SK-N-SH (cell line): ENCODE measurements around the gene PRKD2. TPM values are rescaled to one million over a fixed set of nuclear protein-coding genes. Genes with fewer than 3 reads are reported as not detected.

ENCODE experiments used
- CTCF ChIA-PET: fragments of 300-600, 350-600 bp; formaldehyde crosslinking; extraction: SDS; loops from one replicate; lab custom pipeline; 2021; lab: Yijun Ruan, JAX
- POLR2A ChIA-PET: fragments of 350-600 bp; sonication (Branson Sonifier 250); formaldehyde crosslinking; extraction: SDS; loops from one replicate; lab custom pipeline; 2020; ENCODE audit warnings: antibody characterized with exemption, inconsistent platforms; lab: Yijun Ruan, JAX
- DNase-seq: peaks from one replicate; pipeline ENCODE4 v3.0.0; 2012
- H2AFZ ChIP-seq: fragments of 200-600 bp; sonication (generic); 2 replicates; pipeline ENCODE4 v1.8.1; 2016; ENCODE audit warnings: antibody characterized with exemption, mild to moderate bottlenecking, low read depth
- H3F3A ChIP-seq: fragments of 200-600 bp; sonication (generic); replicated peaks from 2 replicates; pipeline ENCODE3; 2016; ENCODE audit warnings: antibody characterized with exemption, mild to moderate bottlenecking; ENCODE audit not compliant: insufficient read depth
- H3K27ac ChIP-seq, 2 experiments: fragments of 200-500 bp in 1 of 2; fragments of 200-600 bp in 1 of 2; sonication (Bioruptor generic) in 1 of 2; sonication (generic), shearing (Covaris generic) in 1 of 2; 2 replicates each; pipeline versions ENCODE4 v1.5.1 to v1.6.1; 2014 to 2016; ENCODE audit warnings: low read depth in 2 of 2, inconsistent platforms in 1 of 2, low read length in 1 of 2, mild to moderate bottlenecking in 1 of 2, mixed read lengths in 1 of 2
- H3K27me3 ChIP-seq: fragments of 200-600 bp; sonication (generic), shearing (Covaris generic); 2 replicates; pipeline ENCODE4 v1.6.1; 2016; ENCODE audit warnings: mixed run types; ENCODE audit not compliant: insufficient read depth
- H3K36me3 ChIP-seq, 2 experiments: fragments of 200-500 bp in 1 of 2; fragments of 200-600 bp in 1 of 2; sonication (Bioruptor generic) in 1 of 2; sonication (generic) in 1 of 2; replicated peaks in 1 of 2; 2 replicates each; pipeline versions ENCODE3 to v1.5.1; 2014 to 2016; ENCODE audit warnings: low read length in 1 of 2, mild to moderate bottlenecking in 1 of 2; ENCODE audit not compliant: insufficient read depth in 2 of 2, control insufficient read depth in 1 of 2
- H3K4me1 ChIP-seq, 2 experiments: fragments of 200-500 bp in 1 of 2; fragments of 200-600 bp in 1 of 2; sonication (Bioruptor generic) in 1 of 2; sonication (generic), shearing (Covaris generic) in 1 of 2; 2 replicates each; pipeline versions ENCODE4 v1.5.1 to v1.6.1; 2014 to 2016; ENCODE audit warnings: low read depth in 1 of 2, low read length in 1 of 2, mixed run types in 1 of 2; ENCODE audit not compliant: insufficient read depth in 2 of 2, control insufficient read depth in 1 of 2
- H3K4me2 ChIP-seq: fragments of 200-600 bp; sonication (generic), shearing (Covaris generic); 2 replicates; pipeline ENCODE4 v1.6.1; 2017; ENCODE audit warnings: mixed run types
- H3K4me3 ChIP-seq, 2 experiments: fragments of 200-500 bp in 1 of 2; fragments of 200-600 bp in 1 of 2; sonication (Bioruptor generic) in 1 of 2; sonication (generic), shearing (Covaris generic) in 1 of 2; 2 replicates each; pipeline versions ENCODE4 v1.5.1 to v1.8.1; 2014 to 2016; ENCODE audit warnings: low read depth in 2 of 2, inconsistent platforms in 1 of 2, low read length in 1 of 2, mild to moderate bottlenecking in 1 of 2, mixed read lengths in 1 of 2, moderate library complexity in 1 of 2
- H3K79me2 ChIP-seq: fragments of 200-600 bp; sonication (generic); 2 replicates; pipeline ENCODE4 v1.8.1; 2017; ENCODE audit warnings: mild to moderate bottlenecking; ENCODE audit not compliant: insufficient read depth
- H3K9ac ChIP-seq: fragments of 200-600 bp; sonication (generic); 2 replicates; pipeline ENCODE4 v1.6.1; 2017; ENCODE audit warnings: mixed run types
- H3K9me2 ChIP-seq: fragments of 200-600 bp; sonication (generic); 2 replicates; pipeline ENCODE4 v1.6.1; 2017; ENCODE audit warnings: mixed run types
- H3K9me3 ChIP-seq: fragments of 200-600 bp; sonication (generic); 2 replicates; pipeline ENCODE4 v1.6.1; 2017; ENCODE audit warnings: mixed run types, mild to moderate bottlenecking, moderate library complexity
- H4K20me1 ChIP-seq: fragments of 200-600 bp; sonication (generic); 2 replicates; pipeline ENCODE4 v1.6.1; 2017; ENCODE audit warnings: mild to moderate bottlenecking, mixed run types; ENCODE audit not compliant: insufficient read depth
- CHD2 ChIP-seq: fragments of 150-350 bp; IDR thresholded peaks from 2 replicates; pipeline ENCODE4 v1.6.1; 2018; ENCODE audit warnings: low read length; ENCODE audit not compliant: partially characterized antibody
- ELF1 ChIP-seq: IDR thresholded peaks from 2 replicates; pipeline ENCODE4 v1.4.0; 2012
- EP300 ChIP-seq, 2 experiments: IDR thresholded peaks; 2 replicates each; pipeline versions ENCODE4 v1.4.0 to v1.6.1; 2012; ENCODE audit warnings: borderline replicate concordance in 1 of 2, low read depth in 1 of 2, low read length in 1 of 2
- FOSL2 ChIP-seq: IDR thresholded peaks from 2 replicates; pipeline ENCODE4 v1.4.0; 2012; ENCODE audit warnings: low read depth, mild to moderate bottlenecking, moderate library complexity, borderline replicate concordance
- FOXM1 ChIP-seq: IDR thresholded peaks from 2 replicates; pipeline ENCODE4 v1.4.0; 2012; ENCODE audit warnings: low read depth, mild to moderate bottlenecking
- GABPA ChIP-seq: IDR thresholded peaks from 2 replicates; pipeline ENCODE4 v1.4.0; 2012; ENCODE audit warnings: low read depth, mild to moderate bottlenecking
- JUND ChIP-seq: IDR thresholded peaks from 2 replicates; pipeline ENCODE4 v1.4.0; 2012
- MEF2A ChIP-seq: IDR thresholded peaks from 2 replicates; pipeline ENCODE4 v1.4.0; 2012; ENCODE audit warnings: low read depth, borderline replicate concordance
- NFIC ChIP-seq: IDR thresholded peaks from 2 replicates; pipeline ENCODE4 v1.4.0; 2012; ENCODE audit warnings: borderline replicate concordance
- NRF1 ChIP-seq: IDR thresholded peaks from 2 replicates; pipeline ENCODE4 v1.6.1; 2012; ENCODE audit warnings: low read depth, mild to moderate bottlenecking, low read length
- RFX5 ChIP-seq: IDR thresholded peaks from 2 replicates; pipeline ENCODE4 v1.6.1; 2012; ENCODE audit warnings: mild to moderate bottlenecking, improper control_type of control experiment, low read length
- TAF1 ChIP-seq: IDR thresholded peaks from 2 replicates; pipeline ENCODE4 v1.6.1; 2012; ENCODE audit warnings: low read depth, mild to moderate bottlenecking, low read length, moderate library complexity, borderline replicate concordance
- YY1 ChIP-seq: IDR thresholded peaks from 2 replicates; pipeline ENCODE4 v1.4.0; 2012; ENCODE audit warnings: low read depth, mild to moderate bottlenecking
- WGBS: methylation state at CpG from one replicate; pipeline ENCODE4 v1.1.6; 2017; ENCODE audit warnings: low lambda C conversion rate; 5-methylcytosine and 5-hydroxymethylcytosine counted together
- polyA plus RNA-seq, 3 experiments: library from polyadenylated mRNA; depleted of rRNA; stranded (reverse); fragments of >200 nt; gene quantifications; 2 replicates each; pipeline ENCODE4 v1.2.3, GENCODE V29; 2012
- TF ChIP-seq, protein P1 (sequence below): IDR thresholded peaks from 2 replicates; pipeline ENCODE4 v1.4.0; 2012; ENCODE audit warnings: low read depth, borderline replicate concordance
- TF ChIP-seq, protein P2 (sequence below): IDR thresholded peaks from 2 replicates; pipeline ENCODE4; 2012
- TF ChIP-seq, protein P3 (sequence below): IDR thresholded peaks from 2 replicates; pipeline ENCODE4 v1.4.0; 2012; ENCODE audit warnings: low read depth, borderline replicate concordance
- TF ChIP-seq, protein P4 (sequence below): fragments of 200-600 bp; sonication (generic); IDR thresholded peaks from 2 replicates; pipeline ENCODE4 v1.6.1; 2017; ENCODE audit warnings: antibody characterized with exemption, mild to moderate bottlenecking, moderate library complexity
- TF ChIP-seq, protein P5 (sequence below): fragments of 150-350 bp; IDR thresholded peaks from 2 replicates; pipeline ENCODE4 v1.6.1; 2016; ENCODE audit warnings: mild to moderate bottlenecking, low read depth, low read length

Gene PRKD2
- polyA plus RNA-seq (2012; rRNA removed), result 14.1 and 21.4 TPM in 2 replicates
- polyA plus RNA-seq (2012; cell fraction: cytosol; rRNA removed), result 12.2 and 20.2 TPM in 2 replicates
- 47.3 and 60.3 TPM in 2 replicates for polyA plus RNA-seq (2012; cell fraction: nucleus; rRNA removed)

DNA sequence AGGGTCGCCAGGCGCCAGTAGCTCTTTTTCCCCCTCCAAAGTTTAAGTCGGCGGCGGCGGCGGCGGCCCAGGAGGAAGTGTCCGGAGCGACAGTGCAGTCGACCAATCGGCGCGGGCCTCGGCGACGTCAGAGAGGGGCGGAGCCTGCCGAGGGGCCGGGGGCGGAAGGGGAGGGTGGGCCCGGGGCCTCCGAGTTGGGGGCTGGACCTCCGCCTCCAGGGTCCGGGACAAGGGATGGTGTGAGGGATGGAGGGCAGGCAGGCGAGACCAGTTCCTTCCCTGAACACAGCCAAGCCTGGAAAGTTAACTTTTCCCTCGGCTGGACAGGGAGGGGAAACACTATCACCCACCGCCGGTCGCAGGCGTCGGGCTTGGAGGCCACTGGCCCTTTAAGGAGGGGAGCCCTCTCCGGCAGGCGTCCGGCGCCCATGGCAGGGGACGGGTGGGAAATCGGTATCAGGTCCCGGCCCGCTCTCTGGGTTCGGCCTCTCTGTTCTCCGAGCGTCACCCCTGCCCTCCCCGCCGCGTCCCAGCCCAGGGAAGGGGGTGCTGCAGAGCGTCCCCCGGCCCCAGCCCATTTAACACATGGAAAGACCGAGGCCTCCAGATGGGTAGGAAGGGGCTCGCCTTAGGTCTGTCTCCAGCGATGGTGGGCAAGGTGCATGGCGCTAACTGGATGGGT lies at the start of gene PRKD2:
PRKD2 (minus strand) TSS at position 81 of the 682 bp plus-strand sequence. CDS start 744 bp downstream, outside the sequence.
- CTCF ChIA-PET, result interaction anchor here (8.4 kb wide), 1 partner anchor 12 kb away, joined by 58 read pairs; no protein-coding TSS in a partner anchor
- Histone ChIP-seq H3K36me3 (peaks cover 0 to 34% of the 10 kb centered on the region in 2 experiments), H3K4me3 (peak within 1 kb of the TSS; percentile 85 to 88), H2AFZ (peak within 1 kb of the TSS; percentile 51; the same call in 1 of the 2 replicates), H3K4me1 (peaks cover 0 to 19% of the 10 kb centered on the region in 2 experiments; a peak in 2 of 4 replicates)
- WGBS, result 5% methylated on average over 17 of the region's 52 CpGs
- TF ChIP-seq MEF2A (no peak), NRF1 (no peak), GABPA (peak; percentile 51; the same call in 1 of the 2 replicates), FOSL2 (no peak), EP300 (IDR thresholded peaks at IDR 0.05; ENCODE audit: borderline replicate concordance in 1 of 2, low read depth in 1 of 2, low read length in 1 of 2) (no peak), ELF1 (peak; percentile 44; the same call in 1 of the 2 replicates), CHD2 (peak; percentile 9), FOXM1 (no peak)
- TF ChIP-seq, protein P1, sequence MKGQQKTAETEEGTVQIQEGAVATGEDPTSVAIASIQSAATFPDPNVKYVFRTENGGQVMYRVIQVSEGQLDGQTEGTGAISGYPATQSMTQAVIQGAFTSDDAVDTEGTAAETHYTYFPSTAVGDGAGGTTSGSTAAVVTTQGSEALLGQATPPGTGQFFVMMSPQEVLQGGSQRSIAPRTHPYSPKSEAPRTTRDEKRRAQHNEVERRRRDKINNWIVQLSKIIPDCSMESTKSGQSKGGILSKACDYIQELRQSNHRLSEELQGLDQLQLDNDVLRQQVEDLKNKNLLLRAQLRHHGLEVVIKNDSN, result no peak
- TF ChIP-seq, protein P2, sequence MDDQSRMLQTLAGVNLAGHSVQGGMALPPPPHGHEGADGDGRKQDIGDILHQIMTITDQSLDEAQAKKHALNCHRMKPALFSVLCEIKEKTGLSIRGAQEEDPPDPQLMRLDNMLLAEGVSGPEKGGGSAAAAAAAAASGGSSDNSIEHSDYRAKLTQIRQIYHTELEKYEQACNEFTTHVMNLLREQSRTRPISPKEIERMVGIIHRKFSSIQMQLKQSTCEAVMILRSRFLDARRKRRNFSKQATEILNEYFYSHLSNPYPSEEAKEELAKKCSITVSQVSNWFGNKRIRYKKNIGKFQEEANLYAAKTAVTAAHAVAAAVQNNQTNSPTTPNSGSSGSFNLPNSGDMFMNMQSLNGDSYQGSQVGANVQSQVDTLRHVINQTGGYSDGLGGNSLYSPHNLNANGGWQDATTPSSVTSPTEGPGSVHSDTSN, result peak; percentile 98
- TF ChIP-seq, all 33 proteins: peak for 4
- Histone ChIP-seq H3K9me2 (no peaks in the 10 kb centered on the region), H3K9me3 (no peaks in the 10 kb centered on the region), H3K4me2 (peak within 1 kb of the TSS; percentile 91), H3K9ac (peak within 1 kb of the TSS; percentile 88), H4K20me1 (no peaks in the 10 kb centered on the region), H3K79me2 (peaks cover 44% of the 10 kb centered on the region), H3K27ac (peak within 1 kb of the TSS; percentile 79 to 91), H3F3A (peaks cover 22% of the 10 kb centered on the region), H3K27me3 (no peaks in the 10 kb centered on the region)
- DNase-seq, result peak; percentile 98
- POLR2A ChIA-PET, result no interaction called here

DNA sequence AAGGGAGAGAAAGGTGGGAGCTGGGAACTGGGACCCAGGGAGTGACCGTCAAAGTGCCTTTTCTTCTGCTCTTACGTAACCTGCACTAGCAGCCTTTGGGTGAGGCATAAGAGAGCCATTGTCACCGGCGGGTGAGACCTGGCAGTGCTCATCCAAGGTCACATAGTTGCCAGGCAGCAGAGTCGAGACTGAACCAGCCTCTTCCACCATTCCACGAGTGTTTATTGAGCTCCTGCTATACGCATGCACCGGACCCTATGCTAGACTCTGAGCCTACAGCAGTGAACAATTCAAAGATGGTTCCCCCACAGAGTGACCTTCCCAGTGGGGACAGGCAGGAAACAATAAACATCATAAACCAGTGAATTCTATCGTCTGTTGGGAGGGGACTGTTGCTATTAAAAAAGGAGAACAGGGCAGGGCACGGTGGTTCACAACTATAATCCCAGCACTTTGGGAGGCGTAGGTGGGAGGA lies 47.9 kb upstream of the PRKD2 start:
- TF ChIP-seq, protein P3, sequence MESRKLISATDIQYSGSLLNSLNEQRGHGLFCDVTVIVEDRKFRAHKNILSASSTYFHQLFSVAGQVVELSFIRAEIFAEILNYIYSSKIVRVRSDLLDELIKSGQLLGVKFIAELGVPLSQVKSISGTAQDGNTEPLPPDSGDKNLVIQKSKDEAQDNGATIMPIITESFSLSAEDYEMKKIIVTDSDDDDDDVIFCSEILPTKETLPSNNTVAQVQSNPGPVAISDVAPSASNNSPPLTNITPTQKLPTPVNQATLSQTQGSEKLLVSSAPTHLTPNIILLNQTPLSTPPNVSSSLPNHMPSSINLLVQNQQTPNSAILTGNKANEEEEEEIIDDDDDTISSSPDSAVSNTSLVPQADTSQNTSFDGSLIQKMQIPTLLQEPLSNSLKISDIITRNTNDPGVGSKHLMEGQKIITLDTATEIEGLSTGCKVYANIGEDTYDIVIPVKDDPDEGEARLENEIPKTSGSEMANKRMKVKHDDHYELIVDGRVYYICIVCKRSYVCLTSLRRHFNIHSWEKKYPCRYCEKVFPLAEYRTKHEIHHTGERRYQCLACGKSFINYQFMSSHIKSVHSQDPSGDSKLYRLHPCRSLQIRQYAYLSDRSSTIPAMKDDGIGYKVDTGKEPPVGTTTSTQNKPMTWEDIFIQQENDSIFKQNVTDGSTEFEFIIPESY, result no peak
- TF ChIP-seq RFX5, result no peak
- no peak for TF ChIP-seq JUND
- TF ChIP-seq YY1, result no peak
- TF ChIP-seq FOXM1, result no peak
- TF ChIP-seq ELF1, result no peak
- TF ChIP-seq TAF1, result no peak
- no peak for TF ChIP-seq EP300 (IDR thresholded peaks at IDR 0.05; ENCODE audit: borderline replicate concordance in 1 of 2, low read depth in 1 of 2, low read length in 1 of 2)
- TF ChIP-seq MEF2A, result no peak
- TF ChIP-seq NFIC, result no peak
- TF ChIP-seq NRF1, result no peak
- TF ChIP-seq GABPA, result no peak
- TF ChIP-seq, protein P4, sequence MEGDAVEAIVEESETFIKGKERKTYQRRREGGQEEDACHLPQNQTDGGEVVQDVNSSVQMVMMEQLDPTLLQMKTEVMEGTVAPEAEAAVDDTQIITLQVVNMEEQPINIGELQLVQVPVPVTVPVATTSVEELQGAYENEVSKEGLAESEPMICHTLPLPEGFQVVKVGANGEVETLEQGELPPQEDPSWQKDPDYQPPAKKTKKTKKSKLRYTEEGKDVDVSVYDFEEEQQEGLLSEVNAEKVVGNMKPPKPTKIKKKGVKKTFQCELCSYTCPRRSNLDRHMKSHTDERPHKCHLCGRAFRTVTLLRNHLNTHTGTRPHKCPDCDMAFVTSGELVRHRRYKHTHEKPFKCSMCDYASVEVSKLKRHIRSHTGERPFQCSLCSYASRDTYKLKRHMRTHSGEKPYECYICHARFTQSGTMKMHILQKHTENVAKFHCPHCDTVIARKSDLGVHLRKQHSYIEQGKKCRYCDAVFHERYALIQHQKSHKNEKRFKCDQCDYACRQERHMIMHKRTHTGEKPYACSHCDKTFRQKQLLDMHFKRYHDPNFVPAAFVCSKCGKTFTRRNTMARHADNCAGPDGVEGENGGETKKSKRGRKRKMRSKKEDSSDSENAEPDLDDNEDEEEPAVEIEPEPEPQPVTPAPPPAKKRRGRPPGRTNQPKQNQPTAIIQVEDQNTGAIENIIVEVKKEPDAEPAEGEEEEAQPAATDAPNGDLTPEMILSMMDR, result no peak
- TF ChIP-seq, protein P5, sequence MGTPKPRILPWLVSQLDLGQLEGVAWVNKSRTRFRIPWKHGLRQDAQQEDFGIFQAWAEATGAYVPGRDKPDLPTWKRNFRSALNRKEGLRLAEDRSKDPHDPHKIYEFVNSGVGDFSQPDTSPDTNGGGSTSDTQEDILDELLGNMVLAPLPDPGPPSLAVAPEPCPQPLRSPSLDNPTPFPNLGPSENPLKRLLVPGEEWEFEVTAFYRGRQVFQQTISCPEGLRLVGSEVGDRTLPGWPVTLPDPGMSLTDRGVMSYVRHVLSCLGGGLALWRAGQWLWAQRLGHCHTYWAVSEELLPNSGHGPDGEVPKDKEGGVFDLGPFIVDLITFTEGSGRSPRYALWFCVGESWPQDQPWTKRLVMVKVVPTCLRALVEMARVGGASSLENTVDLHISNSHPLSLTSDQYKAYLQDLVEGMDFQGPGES, result no peak
- Histone ChIP-seq H3K27ac (no peak overlapping the region), H3K9ac (no peak overlapping the region), H3K9me3 (no peaks in the 10 kb centered on the region), H4K20me1 (no peaks in the 10 kb centered on the region), H2AFZ (no peak overlapping the region), H3K4me3 (no peak overlapping the region), H3K27me3 (no peaks in the 10 kb centered on the region), H3K79me2 (no peaks in the 10 kb centered on the region), H3K36me3 (no peaks in the 10 kb centered on the region), H3F3A (peaks cover 3% of the 10 kb centered on the region), H3K9me2 (no peaks in the 10 kb centered on the region), H3K4me2 (no peak overlapping the region), H3K4me1 (no peaks in the 10 kb centered on the region)
- DNase-seq, result no peak
- ChIA-PET POLR2A (interaction anchor here (0.6 kb wide), 1 partner anchor 663 kb away, joined by 3 read pairs; no protein-coding TSS in a partner anchor), CTCF (interaction anchor here (0.9 to 3.2 kb wide), 6 partner anchors 16 to 369 kb away, joined by 3 to 21 read pairs (median 4); partner anchors contain the start of gene SLC1A5)
- WGBS, result 91% methylated on average over 9 of the region's 11 CpGs
